ENCODE results near the gene FLRT3.

Gene FLRT3

GRCh38 chr20:14337400-14338171, at the start of gene FLRT3:
Gene FLRT3 (minus strand): TSS chr20:14337612. CDS start chr20:14327506, 10,106 bp downstream.
- DNase-seq (ENCODE audit: low read depth in 3 of 3) = no peak

GRCh38 chr20:14386726-14387125, 49.3 kb upstream of the FLRT3 start:
- no peak for DNase-seq (ENCODE audit: low read depth in 3 of 3)

GRCh38 chr20:14385176-14385740, 47.8 kb upstream of the FLRT3 start:
- no peak for DNase-seq (ENCODE audit: low read depth in 3 of 3)

GRCh38 chr20:14384416-14385175, 47.2 kb upstream of the FLRT3 start:
- DNase-seq (ENCODE audit: low read depth in 3 of 3) = no peak

- no peak for DNase-seq (ENCODE audit: low read depth in 3 of 3)
These were observed 45.9 kb upstream of the FLRT3 start for GRCh38 chr20:14383335-14383734.

GRCh38 chr20:14378326-14378725, 40.9 kb upstream of the FLRT3 start:
- no peak for DNase-seq (ENCODE audit: low read depth in 3 of 3)

GRCh38 chr20:14375416-14375985, 38.1 kb upstream of the FLRT3 start:
- no peak for DNase-seq (ENCODE audit: low read depth in 3 of 3)

- no peak for DNase-seq (ENCODE audit: low read depth in 3 of 3)
These were observed 36.8 kb upstream of the FLRT3 start for GRCh38 chr20:14374196-14374595.

GRCh38 chr20:14361509-14362345, 24.3 kb upstream of the FLRT3 start:
- no peak for DNase-seq (ENCODE audit: low read depth in 3 of 3)

- no peak for DNase-seq (ENCODE audit: low read depth in 3 of 3)
These were observed 23.0 kb upstream of the FLRT3 start for GRCh38 chr20:14360416-14360815.

GRCh38 chr20:14355791-14356190, 18.4 kb upstream of the FLRT3 start:
- DNase-seq (ENCODE audit: low read depth in 3 of 3) = no peak

GRCh38 chr20:14344746-14345145, 7.3 kb upstream of the FLRT3 start:
- no peak for DNase-seq (ENCODE audit: low read depth in 3 of 3)

- DNase-seq (ENCODE audit: low read depth in 3 of 3) = no peak
These were observed 6.2 kb upstream of the FLRT3 start for GRCh38 chr20:14343491-14344065.

GRCh38 chr20:14342918-14343317, 5.5 kb upstream of the FLRT3 start:
- DNase-seq (ENCODE audit: low read depth in 3 of 3) = no peak

GRCh38 chr20:14341801-14342200, 4.4 kb upstream of the FLRT3 start:
- DNase-seq (ENCODE audit: low read depth in 3 of 3) = no peak

GRCh38 chr20:14336686-14337085, 726 bp downstream of the FLRT3 start:
- DNase-seq (ENCODE audit: low read depth in 3 of 3) = no peak

GRCh38 chr20:14335052-14335451, 2.4 kb downstream of the FLRT3 start:
- no peak for DNase-seq (ENCODE audit: low read depth in 3 of 3)

GRCh38 chr20:14334306-14334930, 3.0 kb downstream of the FLRT3 start:
- no peak for DNase-seq (ENCODE audit: low read depth in 3 of 3)

- no peak for DNase-seq (ENCODE audit: low read depth in 3 of 3)
These were observed 3.7 kb downstream of the FLRT3 start for GRCh38 chr20:14333721-14334120.

GRCh38 chr20:14332866-14333265, 4.5 kb downstream of the FLRT3 start:
- no peak for DNase-seq (ENCODE audit: low read depth in 3 of 3)

- no peak for DNase-seq (ENCODE audit: low read depth in 3 of 3)
These were observed 5.8 kb downstream of the FLRT3 start for GRCh38 chr20:14331646-14332045.

Measured in stimulated activated CD4-positive, alpha-beta T cell treated with anti-CD3 and anti-CD28 coated beads, TNF-alpha, amount 100 ng/mL, for 48 hours (primary cell).